KMS-11 (cell line): ENCODE data around the gene FKBP2.

Source experiments
- H2AFZ ChIP-seq: fragments of 200-600 bp; sonication (generic); 2 replicates; pipeline ENCODE4 v1.6.1; 2016; ENCODE audit warnings: antibody characterized with exemption, mixed run types, low read depth
- H3K27ac ChIP-seq: fragments of 200-600 bp; sonication (generic); 2 replicates; pipeline ENCODE4 v1.6.1; 2016; ENCODE audit warnings: mild to moderate bottlenecking, mixed run types
- H3K27me3 ChIP-seq: fragments of 200-600 bp; sonication (generic); 2 replicates; pipeline ENCODE4 v1.6.1; 2017; ENCODE audit warnings: mild to moderate bottlenecking, low read depth, mixed run types, moderate library complexity; ENCODE audit not compliant: insufficient read depth
- H3K36me3 ChIP-seq: fragments of 200-600 bp; sonication (generic); 2 replicates; pipeline ENCODE4 v1.6.1; 2017; ENCODE audit warnings: mild to moderate bottlenecking, mixed run types; ENCODE audit not compliant: insufficient read depth
- H3K4me1 ChIP-seq: fragments of 200-600 bp; sonication (generic); 2 replicates; pipeline ENCODE4 v1.6.1; 2016; ENCODE audit warnings: mild to moderate bottlenecking, low read depth, mixed run types; ENCODE audit not compliant: poor library complexity, severe bottlenecking
- H3K4me2 ChIP-seq: fragments of 200-600 bp; sonication (generic); 2 replicates; pipeline ENCODE4 v1.7.0; 2016; ENCODE audit warnings: mild to moderate bottlenecking, mixed run types
- H3K4me3 ChIP-seq: fragments of 200-600 bp; sonication (generic); IDR thresholded peaks from 2 replicates; pipeline ENCODE4 v1.6.1; 2017; ENCODE audit warnings: low read depth, low read length, mixed read lengths; ENCODE audit not compliant: insufficient read depth
- H3K79me2 ChIP-seq: fragments of 200-600 bp; sonication (generic); 2 replicates; pipeline ENCODE4 v1.6.1; 2016; ENCODE audit warnings: low read depth, mixed run types; ENCODE audit not compliant: insufficient read depth
- H3K9ac ChIP-seq: fragments of 200-600 bp; sonication (generic); 2 replicates; pipeline ENCODE4 v1.6.1; 2016; ENCODE audit warnings: mild to moderate bottlenecking, mixed run types
- H4K20me1 ChIP-seq: fragments of 200-600 bp; sonication (generic); 2 replicates; pipeline ENCODE4 v1.6.1; 2016; ENCODE audit warnings: mild to moderate bottlenecking, mixed run types; ENCODE audit not compliant: insufficient read depth
- TF ChIP-seq, protein P1 (sequence below): fragments of 200-600 bp; sonication (generic); conservative IDR thresholded peaks from 2 replicates; pipeline ENCODE4 v1.6.1; 2017; ENCODE audit warnings: low read depth, mild to moderate bottlenecking, antibody characterized with exemption, low read length, moderate library complexity, mixed read lengths

FKBP2 gene

DNA sequence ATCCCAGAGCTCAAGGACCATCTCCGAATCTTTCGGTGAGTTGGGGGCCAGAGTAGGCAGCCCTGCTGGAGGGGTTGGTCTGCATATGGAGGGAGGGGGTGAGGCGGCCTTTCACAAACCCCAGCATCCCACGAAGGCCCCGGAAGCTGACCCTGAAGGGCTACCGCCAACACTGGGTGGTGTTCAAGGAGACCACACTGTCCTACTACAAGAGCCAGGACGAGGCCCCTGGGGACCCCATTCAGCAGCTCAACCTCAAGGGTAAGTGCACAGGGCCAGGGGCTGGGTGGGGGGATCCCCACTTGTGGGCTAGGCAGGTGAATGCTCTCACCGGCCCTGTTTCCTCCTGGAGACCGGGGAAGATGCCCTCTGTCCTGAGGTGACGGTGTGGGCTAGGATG is 21.1 kb upstream of the FKBP2 start:
- H2AFZ ChIP-seq = no peak overlapping the region
- no peaks in the 10 kb centered on the region for H3K4me1 ChIP-seq
- no peak overlapping the region for H3K27ac ChIP-seq
- no peaks in the 10 kb centered on the region for H3K27me3 ChIP-seq
- no peaks in the 10 kb centered on the region for H3K36me3 ChIP-seq
- TF ChIP-seq, protein P1, sequence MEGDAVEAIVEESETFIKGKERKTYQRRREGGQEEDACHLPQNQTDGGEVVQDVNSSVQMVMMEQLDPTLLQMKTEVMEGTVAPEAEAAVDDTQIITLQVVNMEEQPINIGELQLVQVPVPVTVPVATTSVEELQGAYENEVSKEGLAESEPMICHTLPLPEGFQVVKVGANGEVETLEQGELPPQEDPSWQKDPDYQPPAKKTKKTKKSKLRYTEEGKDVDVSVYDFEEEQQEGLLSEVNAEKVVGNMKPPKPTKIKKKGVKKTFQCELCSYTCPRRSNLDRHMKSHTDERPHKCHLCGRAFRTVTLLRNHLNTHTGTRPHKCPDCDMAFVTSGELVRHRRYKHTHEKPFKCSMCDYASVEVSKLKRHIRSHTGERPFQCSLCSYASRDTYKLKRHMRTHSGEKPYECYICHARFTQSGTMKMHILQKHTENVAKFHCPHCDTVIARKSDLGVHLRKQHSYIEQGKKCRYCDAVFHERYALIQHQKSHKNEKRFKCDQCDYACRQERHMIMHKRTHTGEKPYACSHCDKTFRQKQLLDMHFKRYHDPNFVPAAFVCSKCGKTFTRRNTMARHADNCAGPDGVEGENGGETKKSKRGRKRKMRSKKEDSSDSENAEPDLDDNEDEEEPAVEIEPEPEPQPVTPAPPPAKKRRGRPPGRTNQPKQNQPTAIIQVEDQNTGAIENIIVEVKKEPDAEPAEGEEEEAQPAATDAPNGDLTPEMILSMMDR = no peak
- H3K4me3 ChIP-seq = no peak overlapping the region
- no peaks in the 10 kb centered on the region for H4K20me1 ChIP-seq
- H3K79me2 ChIP-seq = no peaks in the 10 kb centered on the region
- H3K9ac ChIP-seq = no peak overlapping the region
- H3K4me2 ChIP-seq = no peak overlapping the region

- no peak overlapping the region for H2AFZ ChIP-seq
- H3K4me2 ChIP-seq = no peak overlapping the region
- peaks cover 3% of the 10 kb centered on the region for H3K4me1 ChIP-seq
- H3K27ac ChIP-seq = no peak overlapping the region
- no peaks in the 10 kb centered on the region for H3K27me3 ChIP-seq
- no peaks in the 10 kb centered on the region for H4K20me1 ChIP-seq
- H3K9ac ChIP-seq = no peak overlapping the region
- H3K79me2 ChIP-seq = no peaks in the 10 kb centered on the region
- H3K36me3 ChIP-seq = no peaks in the 10 kb centered on the region
- TF ChIP-seq, protein P1 = no peak
- no peak overlapping the region for H3K4me3 ChIP-seq
These were observed 20.6 kb upstream of the FKBP2 start for GRCh38 chr11:64220271-64220670.

- H3K9ac ChIP-seq = no peak overlapping the region
- TF ChIP-seq, protein P1 = no peak
- no peaks in the 10 kb centered on the region for H4K20me1 ChIP-seq
These were observed 20.1 kb upstream of the FKBP2 start for GRCh38 chr11:64220798-64221197.

GRCh38 chr11:64222651-64223000 is 18.3 kb upstream of the FKBP2 start:
- Histone ChIP-seq H3K27me3 (no peaks in the 10 kb centered on the region), H3K9ac (no peak overlapping the region), H3K79me2 (no peaks in the 10 kb centered on the region), H3K4me3 (no peak overlapping the region), H3K27ac (no peak overlapping the region), H3K4me2 (no peak overlapping the region), H4K20me1 (no peaks in the 10 kb centered on the region), H3K36me3 (no peaks in the 10 kb centered on the region), H2AFZ (no peak overlapping the region), H3K4me1 (peaks cover 17% of the 10 kb centered on the region)
- TF ChIP-seq, protein P1 = no peak

More at GRCh38 chr11:64220798-64221197, 20.1 kb upstream of the FKBP2 start:
- Histone ChIP-seq H3K36me3 (no peaks in the 10 kb centered on the region), H3K4me2 (no peak overlapping the region), H3K4me1 (peaks cover 6% of the 10 kb centered on the region), H3K79me2 (no peaks in the 10 kb centered on the region), H3K27ac (no peak overlapping the region), H3K27me3 (no peaks in the 10 kb centered on the region), H3K4me3 (no peak overlapping the region), H2AFZ (no peak overlapping the region)
